Chondrocyte (in vitro differentiated cells): Measurements from ENCODE around the gene NARF. TPM values are rescaled to one million over a fixed set of nuclear protein-coding genes. Genes with fewer than 3 reads are reported as not detected.

Experiments
- DNase-seq: peaks from one replicate; pipeline ENCODE4 v3.0.0; 2021; ENCODE audit warnings: mixed read lengths, low spot score
- H3K27ac Mint-ChIP-seq: one replicate; pipeline ENCODE4 v1.8.0; 2021; ENCODE audit warnings: mild to moderate bottlenecking, moderate library complexity, mixed read lengths; ENCODE audit not compliant: unreplicated experiment
- H3K27me3 Mint-ChIP-seq: 2 replicates; pipeline ENCODE4 v1.8.0; 2021; ENCODE audit warnings: low read depth, mixed read lengths
- H3K36me3 Mint-ChIP-seq: 2 replicates; pipeline ENCODE4 v1.8.0; 2021; ENCODE audit warnings: low read depth, mixed read lengths
- H3K4me1 Mint-ChIP-seq: 2 replicates; pipeline ENCODE4 v1.8.0; 2021; ENCODE audit warnings: low read depth, mild to moderate bottlenecking, mixed read lengths
- H3K4me3 Mint-ChIP-seq: one replicate; pipeline ENCODE4 v1.8.0; 2021; ENCODE audit warnings: mild to moderate bottlenecking, moderate library complexity, mixed read lengths; ENCODE audit not compliant: unreplicated experiment
- H3K9me3 Mint-ChIP-seq: 2 replicates; pipeline ENCODE4 v1.8.0; 2021; ENCODE audit warnings: low read depth, mixed read lengths
- total RNA-seq: library from RNA; stranded (reverse); gene quantifications from 3 replicates; pipeline ENCODE4 v1.2.1, GENCODE V29; 2021
- TF ChIP-seq, protein P1 (sequence below): fragments of 200-600 bp; sonication (generic); IDR thresholded peaks from 2 replicates; pipeline ENCODE4 v1.5.0; 2021; ENCODE audit warnings: antibody characterized with exemption, mild to moderate bottlenecking, moderate library complexity

Gene NARF
- total RNA-seq, 1 donor from 2014 or later: 68.9 TPM

DNA sequence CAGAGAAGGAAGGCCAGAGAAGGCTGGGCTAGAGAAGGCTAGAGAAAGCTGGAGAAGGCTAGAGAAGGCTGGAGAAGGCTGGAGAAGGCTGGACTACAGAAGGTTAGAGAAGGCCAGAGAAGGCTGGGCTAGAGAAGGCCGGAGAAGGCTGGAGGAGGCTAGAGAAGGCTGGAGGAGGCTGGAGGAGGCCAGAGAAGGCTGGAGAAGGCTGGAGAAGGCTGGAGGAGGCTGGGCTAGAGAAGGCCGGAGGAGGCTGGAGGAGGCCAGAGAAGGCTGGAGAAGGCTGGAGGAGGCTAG lies 33.7 kb upstream of the NARF start:
- H3K4me3 Mint-ChIP-seq: no peak overlapping the region
- no peak for DNase-seq
- TF ChIP-seq, protein P1, sequence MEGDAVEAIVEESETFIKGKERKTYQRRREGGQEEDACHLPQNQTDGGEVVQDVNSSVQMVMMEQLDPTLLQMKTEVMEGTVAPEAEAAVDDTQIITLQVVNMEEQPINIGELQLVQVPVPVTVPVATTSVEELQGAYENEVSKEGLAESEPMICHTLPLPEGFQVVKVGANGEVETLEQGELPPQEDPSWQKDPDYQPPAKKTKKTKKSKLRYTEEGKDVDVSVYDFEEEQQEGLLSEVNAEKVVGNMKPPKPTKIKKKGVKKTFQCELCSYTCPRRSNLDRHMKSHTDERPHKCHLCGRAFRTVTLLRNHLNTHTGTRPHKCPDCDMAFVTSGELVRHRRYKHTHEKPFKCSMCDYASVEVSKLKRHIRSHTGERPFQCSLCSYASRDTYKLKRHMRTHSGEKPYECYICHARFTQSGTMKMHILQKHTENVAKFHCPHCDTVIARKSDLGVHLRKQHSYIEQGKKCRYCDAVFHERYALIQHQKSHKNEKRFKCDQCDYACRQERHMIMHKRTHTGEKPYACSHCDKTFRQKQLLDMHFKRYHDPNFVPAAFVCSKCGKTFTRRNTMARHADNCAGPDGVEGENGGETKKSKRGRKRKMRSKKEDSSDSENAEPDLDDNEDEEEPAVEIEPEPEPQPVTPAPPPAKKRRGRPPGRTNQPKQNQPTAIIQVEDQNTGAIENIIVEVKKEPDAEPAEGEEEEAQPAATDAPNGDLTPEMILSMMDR: no peak
- peaks cover 8% of the 10 kb centered on the region for H3K36me3 Mint-ChIP-seq
- H3K4me1 Mint-ChIP-seq: no peaks in the 10 kb centered on the region
- H3K27me3 Mint-ChIP-seq: no peaks in the 10 kb centered on the region
- no peak overlapping the region for H3K27ac Mint-ChIP-seq
- peaks cover 14% of the 10 kb centered on the region for H3K9me3 Mint-ChIP-seq

DNA sequence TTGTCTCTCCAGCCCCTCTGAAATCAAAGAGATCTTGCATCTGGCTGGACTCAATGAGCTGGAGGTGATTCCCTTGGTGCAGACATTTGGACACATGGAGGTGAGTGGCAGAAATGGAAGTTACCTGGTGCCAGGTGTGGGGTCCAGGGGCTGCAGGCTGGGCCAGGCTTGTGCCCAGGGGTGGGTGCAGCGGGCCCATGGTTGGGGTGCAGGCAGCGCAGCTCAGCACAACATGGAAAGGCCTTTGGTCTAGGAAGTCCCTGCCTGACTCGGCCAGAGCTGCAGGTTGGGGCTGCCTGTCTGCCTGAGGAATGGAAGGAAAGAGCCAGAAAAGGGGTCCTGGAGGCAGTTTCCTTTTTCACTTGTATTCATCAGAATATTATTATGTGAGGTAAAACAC lies 30.0 kb upstream of the NARF start:
- Mint-ChIP-seq H3K9me3 (no peaks in the 10 kb centered on the region), H3K36me3 (no peaks in the 10 kb centered on the region), H3K4me1 (no peaks in the 10 kb centered on the region), H3K27me3 (no peaks in the 10 kb centered on the region), H3K27ac (no peak overlapping the region), H3K4me3 (no peak overlapping the region)
- TF ChIP-seq, protein P1: no peak
- no peak for DNase-seq

DNA sequence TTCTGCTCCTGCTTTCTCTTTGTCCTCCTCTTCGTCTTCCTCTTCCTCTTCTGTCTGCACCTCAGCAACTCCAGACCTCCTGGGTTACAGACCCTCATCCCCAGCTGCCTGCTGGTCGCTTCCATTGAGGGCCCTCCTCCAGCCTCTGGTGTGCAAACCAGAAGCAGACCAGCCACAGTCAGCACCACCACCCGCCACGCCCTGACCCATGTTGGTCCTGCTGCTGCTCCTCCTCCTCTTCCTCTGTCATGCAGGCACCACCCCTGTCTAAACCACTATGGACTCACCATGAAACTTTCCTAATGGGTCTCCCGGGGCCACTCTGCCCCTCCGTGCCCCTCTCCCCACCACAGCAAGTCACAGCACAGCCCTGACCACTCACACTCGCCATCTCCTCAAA lies 28.7 kb upstream of the NARF start:
- DNase-seq: no peak
- Mint-ChIP-seq H3K4me3 (no peak overlapping the region), H3K9me3 (no peaks in the 10 kb centered on the region), H3K4me1 (no peaks in the 10 kb centered on the region), H3K27me3 (no peaks in the 10 kb centered on the region), H3K36me3 (no peaks in the 10 kb centered on the region), H3K27ac (no peak overlapping the region)
- TF ChIP-seq, protein P1: no peak

DNA sequence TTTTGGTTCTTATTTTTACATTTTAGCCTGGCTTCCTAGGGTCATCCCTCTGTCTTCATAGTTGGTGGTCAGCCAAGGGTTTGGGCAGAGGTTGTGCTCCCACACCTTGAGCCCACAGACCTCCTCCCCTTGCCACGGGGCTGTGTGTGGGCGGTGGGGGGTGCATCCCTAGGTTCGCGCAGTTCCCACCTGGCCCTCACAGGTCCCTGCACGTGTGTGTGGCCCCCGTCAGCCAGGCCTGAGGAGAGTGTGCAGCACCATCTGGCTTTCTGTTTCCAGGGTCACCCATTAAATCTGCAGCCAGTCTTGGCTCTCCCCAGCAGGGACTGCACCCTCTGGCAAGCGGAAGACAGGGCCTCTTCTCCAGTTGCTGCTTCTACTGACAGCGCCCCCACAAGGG lies 26.5 kb upstream of the NARF start:
- H3K27ac Mint-ChIP-seq: no peak overlapping the region
- H3K4me3 Mint-ChIP-seq: no peak overlapping the region
- TF ChIP-seq, protein P1: no peak
- no peaks in the 10 kb centered on the region for H3K9me3 Mint-ChIP-seq
- no peaks in the 10 kb centered on the region for H3K36me3 Mint-ChIP-seq
- H3K4me1 Mint-ChIP-seq: peaks cover 3% of the 10 kb centered on the region
- no peaks in the 10 kb centered on the region for H3K27me3 Mint-ChIP-seq
- DNase-seq: no peak

DNA sequence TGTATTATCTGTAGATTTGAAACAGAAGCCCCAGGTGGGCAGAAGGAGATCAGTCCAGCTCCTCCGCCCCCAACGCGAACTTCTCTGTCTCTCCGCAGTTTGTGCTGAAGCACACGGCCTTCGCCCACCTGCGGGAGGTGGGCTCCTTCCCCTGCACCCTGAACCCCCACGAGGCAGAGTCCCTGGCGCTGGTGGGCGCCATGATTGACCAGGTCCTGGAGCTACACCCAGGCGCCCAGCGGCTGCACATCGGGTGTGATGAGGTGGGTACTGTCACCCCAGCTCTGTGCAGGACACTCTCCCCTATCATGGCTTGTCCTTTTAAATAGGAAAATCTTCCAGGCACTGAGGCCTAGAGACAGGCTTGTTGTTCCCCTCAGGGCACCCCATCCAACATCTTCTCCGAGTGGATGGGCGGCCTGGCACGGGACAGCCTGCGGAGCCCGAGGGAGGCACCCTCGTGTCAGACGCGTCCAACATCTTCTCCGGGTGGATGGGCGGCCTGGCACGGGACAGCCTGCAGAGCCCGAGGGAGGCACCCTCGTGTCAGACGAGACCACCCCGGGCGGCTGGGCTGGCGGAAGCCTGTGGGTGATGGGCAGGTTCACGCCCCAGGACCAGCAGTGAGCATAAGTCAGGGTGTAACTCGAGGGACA lies 24.9 kb upstream of the NARF start:
- no peaks in the 10 kb centered on the region for H3K36me3 Mint-ChIP-seq
- no peaks in the 10 kb centered on the region for H3K27me3 Mint-ChIP-seq
- H3K27ac Mint-ChIP-seq: no peak overlapping the region
- DNase-seq: no peak
- TF ChIP-seq, protein P1: no peak
- H3K4me3 Mint-ChIP-seq: no peak overlapping the region
- H3K9me3 Mint-ChIP-seq: no peaks in the 10 kb centered on the region
- H3K4me1 Mint-ChIP-seq: peaks cover 3% of the 10 kb centered on the region
